ENCODE measurements around the gene DYNC1LI2.

DNA sequence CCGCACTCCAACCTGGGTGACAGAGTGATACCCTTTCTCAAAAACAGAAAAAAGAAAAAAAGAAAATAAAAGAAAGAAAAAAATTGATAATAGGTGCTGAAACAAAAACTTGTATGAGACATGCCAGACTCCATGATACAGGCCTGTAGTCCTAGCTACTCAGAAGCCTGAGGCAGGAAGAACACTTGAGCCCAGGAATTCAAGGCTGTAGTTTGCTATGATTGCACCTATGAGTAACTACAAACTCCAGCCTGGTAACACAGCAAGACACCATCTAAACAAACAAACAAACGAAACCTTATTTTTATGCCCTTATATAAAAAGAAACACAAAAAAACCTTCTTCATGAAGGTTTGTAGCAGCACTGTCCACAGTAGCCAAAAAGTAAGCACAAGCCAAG is 49.9 kb downstream of the DYNC1LI2 start:
- TF ChIP-seq, protein P1, sequence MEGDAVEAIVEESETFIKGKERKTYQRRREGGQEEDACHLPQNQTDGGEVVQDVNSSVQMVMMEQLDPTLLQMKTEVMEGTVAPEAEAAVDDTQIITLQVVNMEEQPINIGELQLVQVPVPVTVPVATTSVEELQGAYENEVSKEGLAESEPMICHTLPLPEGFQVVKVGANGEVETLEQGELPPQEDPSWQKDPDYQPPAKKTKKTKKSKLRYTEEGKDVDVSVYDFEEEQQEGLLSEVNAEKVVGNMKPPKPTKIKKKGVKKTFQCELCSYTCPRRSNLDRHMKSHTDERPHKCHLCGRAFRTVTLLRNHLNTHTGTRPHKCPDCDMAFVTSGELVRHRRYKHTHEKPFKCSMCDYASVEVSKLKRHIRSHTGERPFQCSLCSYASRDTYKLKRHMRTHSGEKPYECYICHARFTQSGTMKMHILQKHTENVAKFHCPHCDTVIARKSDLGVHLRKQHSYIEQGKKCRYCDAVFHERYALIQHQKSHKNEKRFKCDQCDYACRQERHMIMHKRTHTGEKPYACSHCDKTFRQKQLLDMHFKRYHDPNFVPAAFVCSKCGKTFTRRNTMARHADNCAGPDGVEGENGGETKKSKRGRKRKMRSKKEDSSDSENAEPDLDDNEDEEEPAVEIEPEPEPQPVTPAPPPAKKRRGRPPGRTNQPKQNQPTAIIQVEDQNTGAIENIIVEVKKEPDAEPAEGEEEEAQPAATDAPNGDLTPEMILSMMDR (conservative IDR thresholded peaks at IDR 0.05; ENCODE audit: low read length): no peak
- TF ChIP-seq EZH2phosphoT487 (IDR thresholded peaks at IDR 0.05; ENCODE audit: borderline replicate concordance, low read depth, low read length): no peak
